HG03432 (cell line): ENCODE results near the gene EEF1AKMT3.

Source experiments
- ATAC-seq: cut with Tn5 transposase; IDR thresholded peaks from one replicate; pipeline ENCODE4 v1.9.1; 2021; ENCODE audit warnings: mild to moderate bottlenecking, moderate library complexity; ENCODE audit not compliant: unreplicated experiment

EEF1AKMT3 gene

GRCh38 chr12:57735198-57735855 is 37.1 kb upstream of the EEF1AKMT3 start:
- ATAC-seq = no peak

- ATAC-seq = no peak
Measured at GRCh38 chr12:57735952-57736740, 36.3 kb upstream of the EEF1AKMT3 start.

DNA sequence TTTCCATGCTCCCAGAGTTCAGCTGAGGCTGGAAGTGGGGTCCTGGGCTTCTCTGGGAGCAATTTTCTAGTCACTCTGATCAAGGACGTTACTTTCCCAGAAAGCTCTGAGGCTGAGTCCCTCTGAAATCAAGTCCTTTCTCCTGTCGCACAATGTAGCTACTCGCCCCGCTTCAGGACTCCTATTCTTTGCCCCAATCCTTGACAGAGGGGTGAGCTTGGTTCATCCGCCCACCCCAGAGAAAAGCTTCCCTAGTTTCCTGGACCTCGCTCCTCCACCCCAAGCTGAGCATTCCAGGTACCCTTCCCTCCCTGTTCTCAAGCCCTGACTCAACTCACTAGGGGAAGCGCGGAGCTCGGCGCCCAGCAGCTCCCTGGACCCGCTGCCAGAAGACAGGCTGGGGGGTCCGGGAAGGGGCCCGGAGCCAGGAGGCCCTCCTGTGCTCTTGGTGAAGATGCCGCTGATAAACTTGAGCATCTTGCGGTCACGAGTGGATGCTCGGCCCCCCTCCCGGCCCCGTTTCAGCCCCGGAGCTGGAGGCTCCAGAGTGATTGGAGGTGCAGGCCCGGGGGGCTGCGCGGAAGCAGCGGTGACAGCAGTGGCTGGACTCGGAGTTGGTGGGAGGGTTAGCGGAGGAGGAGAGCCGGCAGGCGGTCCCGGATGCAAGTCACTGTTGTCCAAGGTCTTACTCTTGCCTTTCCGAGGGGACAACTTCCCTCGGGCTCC is 35.5 kb upstream of the EEF1AKMT3 start:
- no peak for ATAC-seq

- ATAC-seq = no peak
Measured at GRCh38 chr12:57737467-57738460, 34.6 kb upstream of the EEF1AKMT3 start.

DNA sequence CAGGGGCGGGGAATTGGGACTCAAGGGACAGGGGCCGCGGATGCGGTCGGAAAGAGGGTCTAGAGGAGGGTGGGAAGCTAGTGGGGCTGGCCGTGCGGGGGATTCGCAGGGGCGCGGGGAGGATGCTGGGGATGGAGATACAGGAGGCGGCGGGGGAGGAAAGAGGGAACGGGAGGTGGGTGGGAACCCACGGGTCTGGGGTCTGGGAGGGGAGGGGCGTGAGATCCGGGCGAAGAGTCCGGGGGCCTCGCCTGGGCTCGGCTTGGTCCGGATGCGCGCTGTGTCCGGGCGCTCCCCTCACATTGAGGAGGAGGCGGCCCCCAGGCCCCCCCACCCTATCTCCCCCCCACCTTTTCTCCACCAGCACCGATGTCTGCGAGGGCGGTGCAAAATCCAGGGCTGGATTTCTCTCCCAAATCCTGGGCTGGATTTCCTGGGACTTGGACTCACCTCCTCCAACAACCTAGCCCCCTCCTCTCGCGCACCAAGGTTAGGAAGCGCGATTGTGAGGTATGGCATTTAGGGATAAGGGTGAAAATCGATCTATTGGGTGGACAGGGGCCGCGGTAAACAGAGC is 33.7 kb upstream of the EEF1AKMT3 start, which contains the start of gene AGAP2:
Gene AGAP2, minus strand, starts transcription at position 82 of the 577 bp plus-strand sequence. CDS start 496 bp downstream, outside the sequence.
- ATAC-seq = no peak

GRCh38 chr12:57739387-57739786 is 33.0 kb upstream of the EEF1AKMT3 start:
- no peak for ATAC-seq

- no peak for ATAC-seq
Measured at GRCh38 chr12:57739914-57740538, 32.4 kb upstream of the EEF1AKMT3 start.

GRCh38 chr12:57740656-57741412 is 31.6 kb upstream of the EEF1AKMT3 start:
- ATAC-seq = peak; percentile 52

DNA sequence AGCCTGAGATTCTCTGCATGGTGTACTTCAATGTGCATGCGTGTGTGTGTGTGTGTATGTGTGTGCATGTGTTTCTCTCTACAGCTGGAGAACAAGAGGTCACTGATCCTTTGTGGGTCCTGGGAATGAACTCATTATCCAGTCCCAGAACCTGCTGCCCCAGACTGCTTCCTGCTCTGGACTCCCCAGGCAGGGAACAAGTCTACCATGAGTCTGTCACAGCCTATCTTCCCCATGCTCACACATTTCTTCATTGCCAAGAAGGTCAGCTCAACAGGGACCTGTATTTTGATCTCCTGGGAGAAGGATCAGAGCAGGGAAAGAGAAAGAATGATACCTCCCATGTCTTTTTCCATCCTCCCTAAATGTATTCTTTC is 31.0 kb upstream of the EEF1AKMT3 start:
- no peak for ATAC-seq

DNA sequence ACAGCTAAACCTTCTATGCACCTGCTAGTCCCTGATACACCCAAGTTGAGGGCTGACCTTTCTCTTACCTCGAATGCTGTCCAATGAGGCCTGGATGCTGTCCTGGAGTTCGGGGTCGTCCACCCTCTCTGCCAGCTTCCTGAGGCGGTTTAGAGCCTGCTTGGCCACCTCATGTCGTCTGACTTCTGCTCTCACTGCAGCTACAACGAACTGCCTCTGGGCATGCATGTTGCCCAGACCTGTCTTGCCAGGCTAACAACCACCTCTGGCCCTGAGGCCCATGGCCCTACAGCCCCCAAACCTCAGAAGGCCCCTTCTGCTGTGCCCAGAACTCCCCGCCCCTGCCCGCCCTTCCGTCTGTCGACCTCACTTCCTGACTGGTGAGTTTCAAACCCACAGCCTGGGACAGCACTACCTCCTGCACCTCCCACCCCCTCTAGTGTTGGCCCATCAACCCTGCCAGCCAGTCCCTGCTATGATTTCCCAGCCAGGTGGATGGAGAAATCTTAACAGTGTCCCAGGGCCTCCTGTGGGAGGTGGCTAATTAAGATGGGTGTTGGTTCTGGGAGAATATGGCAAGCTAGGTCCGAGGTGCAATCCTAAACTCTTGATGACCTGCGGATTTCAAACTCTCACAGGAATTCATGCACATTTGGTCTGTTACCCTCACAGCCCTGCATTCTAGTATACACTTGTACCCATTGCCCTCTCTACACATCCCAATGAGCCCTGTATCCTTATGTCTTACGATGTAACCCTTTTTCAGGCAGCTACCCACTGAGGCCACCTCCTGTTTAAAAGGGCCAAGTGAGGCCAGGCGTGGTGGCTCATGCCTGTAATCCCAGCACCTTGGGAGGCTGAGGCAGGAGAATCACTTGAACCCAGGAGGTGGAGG is 30.3 kb upstream of the EEF1AKMT3 start:
- ATAC-seq = peak; percentile 60

- no peak for ATAC-seq
Measured at GRCh38 chr12:57743769-57744168, 28.6 kb upstream of the EEF1AKMT3 start.

DNA sequence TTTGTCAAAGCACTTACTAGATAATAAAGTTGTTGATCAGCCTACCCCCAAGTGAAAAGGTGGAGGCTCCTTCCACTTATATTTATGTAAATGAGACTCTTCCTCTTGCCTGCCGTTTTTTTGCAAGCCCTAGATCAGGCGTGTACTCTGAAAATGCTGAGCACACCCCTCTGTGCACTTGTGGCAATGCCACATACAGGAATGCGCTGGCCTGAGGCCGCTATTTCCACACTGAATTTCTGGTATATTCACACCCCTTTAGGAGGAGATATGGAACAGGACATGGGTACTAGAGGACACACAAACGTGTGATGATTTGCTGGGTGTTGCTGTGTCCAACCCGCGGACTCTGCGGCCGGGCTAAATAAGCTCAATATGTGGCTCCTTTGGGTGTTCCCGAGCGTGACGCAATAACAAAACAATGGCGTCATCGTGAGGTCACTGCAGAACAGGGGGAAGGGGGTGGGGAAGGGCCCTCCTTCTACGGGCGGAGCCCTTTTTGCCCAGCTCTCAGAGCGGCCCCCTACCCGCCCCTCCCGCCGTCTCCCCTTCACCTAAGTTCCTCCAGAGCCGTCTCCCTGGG is 28.1 kb upstream of the EEF1AKMT3 start:
- ATAC-seq = peak; percentile 44

GRCh38 chr12:57744777-57745484 is 27.5 kb upstream of the EEF1AKMT3 start, which contains the start of gene TSPAN31:
Gene TSPAN31, plus strand, starts transcription at chr12:57745039. Its CDS starts 116 bp downstream, at chr12:57745155.
- ATAC-seq = peak; percentile 83

GRCh38 chr12:57745485-57745881 is 26.9 kb upstream of the EEF1AKMT3 start:
- no peak for ATAC-seq

GRCh38 chr12:57746025-57746424 is 26.4 kb upstream of the EEF1AKMT3 start:
- no peak for ATAC-seq

DNA sequence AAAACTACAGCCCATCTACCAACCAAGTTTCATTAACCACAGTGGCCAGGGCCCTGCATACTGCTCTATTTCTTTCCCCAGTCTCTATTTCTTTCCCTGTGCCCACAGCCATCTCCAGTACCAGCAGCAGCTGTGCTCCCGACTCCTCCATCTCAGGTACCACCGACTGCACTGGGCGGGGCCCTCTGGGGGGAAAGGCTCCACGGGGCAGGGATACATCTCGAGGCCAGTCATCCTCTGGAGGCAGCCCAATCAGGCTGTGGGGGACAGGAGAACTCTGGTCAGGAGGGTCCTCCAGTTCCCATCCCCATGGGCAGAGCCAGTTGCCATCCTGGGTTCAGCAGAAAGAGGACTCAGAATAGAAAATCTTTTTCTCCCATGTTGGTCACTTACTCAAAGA is 23.4 kb upstream of the EEF1AKMT3 start:
- ATAC-seq = no peak
